HEK293 (cell line): ENCODE measurements around the gene ARNT2.
"Not testable (repeated sequence)": the region's sequence is repeated elsewhere in the genome, so short reads cannot be mapped to it uniquely, and the experiment has no call there.

Experiments
- CTCF ChIA-PET: fragments of 350-600 bp; formaldehyde crosslinking; extraction: SDS; loops from one replicate; lab custom pipeline; 2021; ENCODE audit warnings: antibody characterized with exemption; lab: Yijun Ruan, JAX
- POLR2A ChIA-PET: fragments of 300-600 bp; formaldehyde crosslinking; extraction: SDS; loops from one replicate; lab custom pipeline; 2020; ENCODE audit warnings: antibody characterized with exemption, inconsistent platforms; lab: Yijun Ruan, JAX
- H3K27ac ChIP-seq: fragments of 200-500 bp; sonication (Bioruptor generic); 2 replicates; pipeline ENCODE4 v1.5.1; 2014; ENCODE audit warnings: low read depth, low read length, control low read depth, inconsistent platforms; ENCODE audit errors: extremely low read depth
- H3K36me3 ChIP-seq, 2 experiments: fragments of 200-500 bp in 1 of 2; sonication (Bioruptor generic) in 1 of 2; 1 replicate in 1 of 2; 2 replicates in 1 of 2; pipeline ENCODE4 v1.5.1; 2014 to 2017; ENCODE audit warnings: inconsistent platforms in 2 of 2, low read length in 2 of 2; ENCODE audit not compliant: control insufficient read depth in 2 of 2, insufficient read depth in 1 of 2
- H3K4me1 ChIP-seq: fragments of 200-500 bp; sonication (Bioruptor generic); 2 replicates; pipeline ENCODE4 v1.5.1; 2014; ENCODE audit warnings: mild to moderate bottlenecking, low read length, inconsistent platforms; ENCODE audit not compliant: control insufficient read depth, insufficient read depth
- H3K4me3 ChIP-seq: 2 replicates; pipeline ENCODE4 v1.5.1; 2011; ENCODE audit warnings: low read depth, mild to moderate bottlenecking, control low read depth, low read length, moderate library complexity
- H3K9me3 ChIP-seq: fragments of 200-500 bp; sonication (Bioruptor generic); 2 replicates; pipeline ENCODE4 v1.5.1; 2014; ENCODE audit warnings: low read depth, low read length, inconsistent platforms; ENCODE audit not compliant: control insufficient read depth, insufficient read depth
- KLF7 ChIP-seq: fragments of 450-650 bp; formaldehyde crosslinking; IDR thresholded peaks from 2 replicates; pipeline ENCODE4 v1.5.1; 2016; ENCODE audit warnings: missing biosample characterization, missing genetic modification characterization, borderline replicate concordance
- ZNF280D ChIP-seq: fragments of 450-650 bp; formaldehyde crosslinking; IDR thresholded peaks from 2 replicates; pipeline ENCODE4 v1.5.1; 2016; ENCODE audit warnings: missing biosample characterization, missing genetic modification characterization

Gene ARNT2

GRCh38 chr15:80645494-80646065 lies 241.4 kb downstream of the ARNT2 start (continued):
- TF ChIP-seq KLF7 (tag by site-specific recombination), result no peak
- TF ChIP-seq ZNF280D (tag by site-specific recombination), result no peak

DNA sequence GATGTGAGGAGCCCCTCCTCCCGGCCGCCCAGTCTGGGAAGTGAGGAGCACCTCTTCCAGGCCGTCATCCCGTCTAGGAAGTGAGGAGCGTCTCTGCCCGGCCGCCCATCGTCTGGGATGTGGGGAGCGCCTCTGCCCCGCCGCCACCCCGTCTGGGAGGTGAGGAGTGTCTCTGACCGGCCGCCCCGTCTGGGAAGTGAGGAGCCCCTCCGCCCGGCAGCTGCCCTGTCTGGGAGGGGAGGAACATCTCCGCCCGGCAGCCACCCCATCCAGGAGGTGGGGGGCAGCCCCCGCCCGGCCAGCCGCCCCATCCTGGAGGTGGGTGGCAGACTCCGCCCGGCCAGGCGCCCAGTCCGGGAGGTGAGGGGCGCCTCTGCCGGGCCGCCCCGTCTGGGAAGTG lies 243.2 kb downstream of the ARNT2 start:
- H3K36me3 ChIP-seq, H3K27ac ChIP-seq, CTCF ChIA-PET, H3K4me1 ChIP-seq, H3K4me3 ChIP-seq, POLR2A ChIA-PET, H3K9me3 ChIP-seq: not testable (repeated sequence)
